OCI-LY7 (cell line): ENCODE measurements around the gene UNC50. TPM values are rescaled to one million over a fixed set of nuclear protein-coding genes. Genes with fewer than 3 reads are reported as not detected.

Experiments
- BruUV-seq: library from RNA; stranded (reverse); fragments of 400-500 nt; replicated peaks from 2 replicates; lab custom pipeline; 2021; lab: Mats Ljungman, UMichigan
- CTCF ChIA-PET: fragments of 300-600 bp; sonication (Branson Sonifier 250); formaldehyde crosslinking; loops from one replicate; lab custom pipeline; 2022; ENCODE audit warnings: antibody characterized with exemption; ENCODE audit not compliant: unreplicated experiment; lab: Charles Lee
- POLR2A ChIA-PET: fragments of 300-600 bp; sonication (Branson Sonifier 250); formaldehyde crosslinking; loops from one replicate; lab custom pipeline; 2022; ENCODE audit warnings: antibody characterized with exemption; lab: Charles Lee
- DNase-seq: peaks from one replicate; pipeline ENCODE4 v3.0.0-alpha.2; 2015; ENCODE audit warnings: low spot score
- H2AFZ ChIP-seq: fragments of 200-600 bp; sonication (generic), shearing (Covaris generic); 2 replicates; pipeline ENCODE4 v1.6.1; 2014; ENCODE audit warnings: mild to moderate bottlenecking, antibody characterized with exemption, low read length, moderate library complexity
- H3K27ac ChIP-seq: fragments of 200-600 bp; sonication (generic); 2 replicates; pipeline ENCODE4 v1.5.1; 2014; ENCODE audit warnings: mixed run types, low read depth, mild to moderate bottlenecking, moderate library complexity, low read length, inconsistent platforms; ENCODE audit not compliant: poor library complexity, severe bottlenecking
- H3K36me3 ChIP-seq: fragments of 200-600 bp; sonication (generic); 2 replicates; pipeline ENCODE4 v1.6.1; 2014; ENCODE audit warnings: mild to moderate bottlenecking, antibody characterized with exemption, low read length, moderate library complexity, mixed read lengths; ENCODE audit not compliant: insufficient read depth
- H3K4me1 ChIP-seq: fragments of 200-600 bp; sonication (generic); 2 replicates; pipeline ENCODE4 v1.5.1; 2014; ENCODE audit warnings: mild to moderate bottlenecking, low read length; ENCODE audit not compliant: insufficient read depth, poor library complexity, severe bottlenecking
- H3K4me2 ChIP-seq: fragments of 200-600 bp; sonication (generic); 2 replicates; pipeline ENCODE4 v1.6.1; 2014; ENCODE audit warnings: mild to moderate bottlenecking, low read length
- H3K4me3 ChIP-seq: fragments of 200-600 bp; sonication (generic); 2 replicates; pipeline ENCODE4 v1.5.1; 2014; ENCODE audit warnings: mild to moderate bottlenecking, low read depth, low read length; ENCODE audit not compliant: poor library complexity, severe bottlenecking
- H3K79me2 ChIP-seq: fragments of 200-600 bp; sonication (generic); 2 replicates; pipeline ENCODE4 v1.6.1; 2016; ENCODE audit warnings: low read depth, mild to moderate bottlenecking, low read length, moderate library complexity, mixed read lengths; ENCODE audit not compliant: insufficient read depth
- H3K9me2 ChIP-seq: fragments of 200-600 bp; sonication (generic); 2 replicates; pipeline ENCODE4 v1.6.1; 2016; ENCODE audit warnings: mild to moderate bottlenecking, low read length, mixed read lengths; ENCODE audit not compliant: insufficient read depth
- H3K9me3 ChIP-seq: fragments of 200-600 bp; sonication (generic); 2 replicates; pipeline ENCODE4 v1.6.1; 2014; ENCODE audit warnings: mild to moderate bottlenecking, mixed run types, low read length, mixed read lengths
- H4K20me1 ChIP-seq: fragments of 200-600 bp; sonication (generic); 2 replicates; pipeline ENCODE4 v1.6.1; 2014; ENCODE audit warnings: mild to moderate bottlenecking, antibody characterized with exemption, low read length, moderate library complexity, mixed read lengths; ENCODE audit not compliant: insufficient read depth
- EZH2phosphoT487 ChIP-seq: fragments of 200-600 bp; sonication (generic); IDR thresholded peaks from 2 replicates; pipeline ENCODE4 v1.6.1; 2018; ENCODE audit warnings: low read depth, borderline replicate concordance, mild to moderate bottlenecking, mixed run types, antibody characterized with exemption, low read length, moderate library complexity, mixed read lengths
- intact Hi-C: fragments of 100-400 bp; cut with micrococcal nuclease; formaldehyde crosslinking; loops from one replicate; pipeline ENCODE4 v1.10.0; 2022; ENCODE audit not compliant: unreplicated experiment
- total RNA-seq, 2 experiments: library from RNA; depleted of rRNA in 1 of 2; stranded (reverse); fragments of >200 nt in 1 of 2; shearing (Covaris generic) in 1 of 2; gene quantifications; 2 replicates each; pipeline ENCODE4 v1.2.3, GENCODE V29; 2014 to 2022
- TF ChIP-seq, protein P1 (sequence below): fragments of 200-600 bp; sonication (generic); conservative IDR thresholded peaks from 2 replicates; pipeline ENCODE4 v1.5.1; 2014; ENCODE audit warnings: mild to moderate bottlenecking, antibody characterized with exemption, low read length, moderate library complexity, mixed read lengths

The UNC50 gene
- total RNA-seq, 2 experiments from 2014 or later: 24.4 to 33.3 TPM

DNA sequence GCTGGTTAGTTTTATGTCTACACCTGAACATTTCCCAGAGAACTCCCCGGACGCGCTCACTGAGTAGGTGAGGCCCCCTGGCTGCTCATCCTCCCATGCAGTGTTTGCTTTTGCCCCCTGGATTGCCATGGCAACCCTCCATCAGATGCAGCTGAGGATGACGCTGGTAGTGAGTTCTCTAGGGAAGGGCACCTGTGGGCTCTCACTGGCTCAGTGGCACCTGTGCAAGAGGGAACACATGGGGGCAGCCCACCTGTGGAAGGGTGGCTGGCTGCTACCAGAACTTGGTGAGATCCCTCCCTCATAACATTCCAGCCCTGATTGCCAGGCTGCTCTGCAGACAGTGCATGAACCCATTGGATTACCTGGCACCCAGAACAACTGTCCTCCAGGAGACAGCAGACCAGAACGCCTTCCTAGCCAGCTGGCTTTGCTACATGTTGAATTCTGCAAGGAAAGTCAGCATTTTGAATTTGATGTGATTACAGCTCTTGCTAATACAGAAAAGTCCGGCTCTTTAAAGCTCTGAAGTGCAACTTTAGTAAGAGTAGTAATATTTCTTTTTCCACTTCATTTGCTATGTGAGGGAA lies 21.7 kb upstream of the UNC50 start:
- Histone ChIP-seq H3K4me1 (no peaks in the 10 kb centered on the region), H3K4me2 (no peak overlapping the region), H3K9me2 (no peaks in the 10 kb centered on the region), H3K27ac (no peak overlapping the region), H3K9me3 (no peaks in the 10 kb centered on the region), H4K20me1 (no peaks in the 10 kb centered on the region), H3K79me2 (no peaks in the 10 kb centered on the region), H2AFZ (no peak overlapping the region), H3K36me3 (peaks cover 5% of the 10 kb centered on the region; the same call in 1 of the 2 replicates), H3K4me3 (no peak overlapping the region)
- ChIA-PET CTCF (no interaction called here), POLR2A (interaction anchor here (0.6 kb wide), 1 partner anchor 269 kb away, joined by 3 read pairs; no protein-coding TSS in a partner anchor)
- intact Hi-C loops: no loop called here
- no peak for DNase-seq
- BruUV-seq: no TSS peak
- TF ChIP-seq EZH2phosphoT487: no peak
- TF ChIP-seq, protein P1, sequence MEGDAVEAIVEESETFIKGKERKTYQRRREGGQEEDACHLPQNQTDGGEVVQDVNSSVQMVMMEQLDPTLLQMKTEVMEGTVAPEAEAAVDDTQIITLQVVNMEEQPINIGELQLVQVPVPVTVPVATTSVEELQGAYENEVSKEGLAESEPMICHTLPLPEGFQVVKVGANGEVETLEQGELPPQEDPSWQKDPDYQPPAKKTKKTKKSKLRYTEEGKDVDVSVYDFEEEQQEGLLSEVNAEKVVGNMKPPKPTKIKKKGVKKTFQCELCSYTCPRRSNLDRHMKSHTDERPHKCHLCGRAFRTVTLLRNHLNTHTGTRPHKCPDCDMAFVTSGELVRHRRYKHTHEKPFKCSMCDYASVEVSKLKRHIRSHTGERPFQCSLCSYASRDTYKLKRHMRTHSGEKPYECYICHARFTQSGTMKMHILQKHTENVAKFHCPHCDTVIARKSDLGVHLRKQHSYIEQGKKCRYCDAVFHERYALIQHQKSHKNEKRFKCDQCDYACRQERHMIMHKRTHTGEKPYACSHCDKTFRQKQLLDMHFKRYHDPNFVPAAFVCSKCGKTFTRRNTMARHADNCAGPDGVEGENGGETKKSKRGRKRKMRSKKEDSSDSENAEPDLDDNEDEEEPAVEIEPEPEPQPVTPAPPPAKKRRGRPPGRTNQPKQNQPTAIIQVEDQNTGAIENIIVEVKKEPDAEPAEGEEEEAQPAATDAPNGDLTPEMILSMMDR: no peak

DNA sequence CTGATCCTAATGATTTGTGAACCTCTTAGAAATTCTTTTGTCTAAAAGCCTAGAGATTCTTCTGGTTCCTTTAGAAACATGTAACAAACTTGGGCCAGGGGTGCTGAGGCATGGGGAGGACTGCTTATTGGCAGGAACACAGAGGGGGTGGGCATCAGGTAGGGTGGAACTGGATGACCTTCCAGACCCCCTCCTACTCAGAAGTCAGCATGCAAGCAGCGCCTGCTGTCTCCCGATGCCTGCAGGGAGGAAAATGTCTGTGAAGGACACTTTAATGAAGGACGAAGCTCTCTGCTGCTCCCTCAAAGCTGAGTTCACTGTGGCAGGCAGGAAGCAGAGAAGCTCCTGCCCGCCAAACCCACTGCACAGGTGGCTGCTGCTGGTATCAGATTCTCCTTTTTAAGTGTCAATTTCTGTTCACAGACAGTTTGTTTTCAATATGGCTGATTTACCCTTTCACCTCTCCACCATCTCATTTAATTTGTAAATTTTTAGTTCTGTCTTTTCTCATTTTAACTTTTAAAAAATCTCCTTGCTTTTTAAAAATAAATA lies 19.4 kb upstream of the UNC50 start:
- intact Hi-C loops: no loop called here
- POLR2A ChIA-PET: no interaction called here
- Histone ChIP-seq H3K79me2 (no peaks in the 10 kb centered on the region), H3K4me3 (no peak overlapping the region), H3K36me3 (no peaks in the 10 kb centered on the region), H3K4me1 (no peaks in the 10 kb centered on the region), H4K20me1 (no peaks in the 10 kb centered on the region), H3K9me3 (no peaks in the 10 kb centered on the region), H3K27ac (no peak overlapping the region), H3K4me2 (no peak overlapping the region), H2AFZ (no peak overlapping the region), H3K9me2 (no peaks in the 10 kb centered on the region)
- DNase-seq: no peak
- BruUV-seq: no TSS peak
- no peak for TF ChIP-seq EZH2phosphoT487
- TF ChIP-seq, protein P1: no peak
- CTCF ChIA-PET: no interaction called here

DNA sequence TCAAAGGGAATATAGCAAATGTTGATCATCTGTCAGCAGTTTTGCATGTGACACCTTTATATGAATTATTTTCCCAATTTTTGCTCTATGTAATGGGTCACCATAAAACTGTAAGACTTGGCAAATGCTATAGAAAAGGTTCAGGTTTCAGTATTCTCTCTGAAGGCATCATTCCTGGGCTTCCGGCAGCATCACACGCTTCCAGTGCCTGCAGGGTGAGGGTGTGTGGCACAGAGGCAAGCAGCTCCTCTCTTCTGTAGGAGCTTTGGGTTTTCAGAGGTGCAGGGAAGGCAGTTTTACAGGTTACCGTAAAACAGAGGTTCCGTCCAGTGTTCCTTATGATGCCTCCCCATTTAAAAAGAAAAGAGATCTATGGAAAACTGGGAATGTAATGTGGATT lies 18.9 kb upstream of the UNC50 start:
- no TSS peak for BruUV-seq
- ChIA-PET POLR2A (no interaction called here), CTCF (no interaction called here)
- H3K27ac ChIP-seq: no peak overlapping the region
- H3K4me3 ChIP-seq: no peak overlapping the region
- H4K20me1 ChIP-seq: no peaks in the 10 kb centered on the region
- H3K4me2 ChIP-seq: no peak overlapping the region
- H3K9me3 ChIP-seq: no peaks in the 10 kb centered on the region
- intact Hi-C loops: no loop called here
- H3K9me2 ChIP-seq: no peaks in the 10 kb centered on the region
- DNase-seq: no peak
- H3K79me2 ChIP-seq: no peaks in the 10 kb centered on the region
- TF ChIP-seq, protein P1: no peak
- no peak for TF ChIP-seq EZH2phosphoT487
- H3K4me1 ChIP-seq: no peaks in the 10 kb centered on the region
- H3K36me3 ChIP-seq: no peaks in the 10 kb centered on the region
- no peak overlapping the region for H2AFZ ChIP-seq
